DOHH2 (cell line): ENCODE results near the gene ABCB1.
"Not testable (repeated sequence)": the region's sequence is repeated elsewhere in the genome, so short reads cannot be mapped to it uniquely, and the experiment has no call there.

Experiments
- H3F3A ChIP-seq: fragments of 200-600 bp; sonication (generic), shearing (Covaris generic); 2 replicates; pipeline ENCODE4 v1.6.0; 2016; ENCODE audit warnings: antibody characterized with exemption, mild to moderate bottlenecking; ENCODE audit not compliant: control insufficient read depth, insufficient read depth
- H3K27ac ChIP-seq: fragments of 200-600 bp; sonication (generic); 2 replicates; pipeline ENCODE4 v1.5.1; 2014; ENCODE audit warnings: low read depth, mild to moderate bottlenecking, low read length, moderate library complexity
- H3K27me3 ChIP-seq: fragments of 200-600 bp; sonication (generic); 2 replicates; pipeline ENCODE4 v1.6.1; 2014; ENCODE audit warnings: mild to moderate bottlenecking, low read length, mixed read lengths; ENCODE audit not compliant: control insufficient read depth
- H3K36me3 ChIP-seq: fragments of 200-600 bp; sonication (generic); 2 replicates; pipeline ENCODE4 v1.6.1; 2014; ENCODE audit warnings: mild to moderate bottlenecking, low read length, moderate library complexity, mixed read lengths; ENCODE audit not compliant: control insufficient read depth
- H3K4me1 ChIP-seq: fragments of 200-600 bp; sonication (generic); 2 replicates; pipeline ENCODE4 v1.6.1; 2014; ENCODE audit warnings: mild to moderate bottlenecking, low read length, mixed read lengths; ENCODE audit not compliant: control insufficient read depth
- H3K4me2 ChIP-seq: fragments of 200-600 bp; sonication (generic); 2 replicates; pipeline ENCODE4 v1.6.0; 2014; ENCODE audit warnings: mild to moderate bottlenecking, low read length, moderate library complexity
- H3K4me3 ChIP-seq: fragments of 200-600 bp; sonication (generic); 2 replicates; pipeline ENCODE4 v1.5.1; 2014; ENCODE audit warnings: mild to moderate bottlenecking, low read length, mixed read lengths
- H3K79me2 ChIP-seq: fragments of 200-600 bp; sonication (generic); 2 replicates; pipeline ENCODE4 v1.6.1; 2014; ENCODE audit warnings: mild to moderate bottlenecking, low read length, mixed read lengths; ENCODE audit not compliant: control insufficient read depth
- H3K9me2 ChIP-seq: fragments of 200-600 bp; sonication (generic); replicated peaks from 2 replicates; pipeline ENCODE4 v1.6.1; 2014; ENCODE audit warnings: mild to moderate bottlenecking, low read length, mixed read lengths; ENCODE audit not compliant: control insufficient read depth
- H3K9me3 ChIP-seq: fragments of 200-600 bp; sonication (generic); 2 replicates; pipeline ENCODE4 v1.6.1; 2014; ENCODE audit warnings: antibody characterized with exemption, low read length, mixed read lengths; ENCODE audit not compliant: control insufficient read depth, insufficient read depth
- H4K20me1 ChIP-seq: fragments of 200-600 bp; sonication (generic); 2 replicates; pipeline ENCODE4 v1.6.0; 2014; ENCODE audit warnings: low read depth, mild to moderate bottlenecking, antibody characterized with exemption, low read length, moderate library complexity; ENCODE audit not compliant: control insufficient read depth, insufficient read depth
- CTCF ChIP-seq: fragments of 200-600 bp; sonication (generic); IDR thresholded peaks from one replicate; pipeline ENCODE4 v1.5.1; 2014; ENCODE audit warnings: antibody characterized with exemption, mild to moderate bottlenecking, low read depth, low read length; ENCODE audit not compliant: poor library complexity, severe bottlenecking
- EZH2phosphoT487 ChIP-seq: fragments of 200-600 bp; sonication (generic); IDR thresholded peaks from 2 replicates; pipeline ENCODE4 v1.6.1; 2017; ENCODE audit warnings: borderline replicate concordance, mild to moderate bottlenecking, antibody characterized with exemption, low read length, moderate library complexity, mixed read lengths

ABCB1 gene

DNA sequence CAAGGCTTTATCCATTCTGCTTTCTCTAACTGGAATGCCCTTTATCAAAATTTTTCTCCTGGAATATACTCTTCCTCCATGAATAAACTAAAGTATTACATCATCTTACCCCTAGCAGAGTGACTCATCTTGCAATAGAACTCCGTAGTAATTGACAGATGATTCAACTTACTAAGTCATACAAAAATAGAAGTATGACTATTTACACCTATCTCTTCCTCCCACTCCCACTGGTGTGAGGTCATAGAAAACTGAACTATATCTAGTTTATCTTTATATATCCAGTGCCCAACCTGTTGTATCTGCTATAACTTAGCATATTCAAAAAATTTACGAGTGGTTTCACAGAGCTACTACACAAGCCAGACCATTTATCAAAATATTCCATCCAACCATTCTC lies 26.1 kb downstream of the ABCB1 start:
- H3F3A ChIP-seq, result no peaks in the 10 kb centered on the region
- H3K4me3 ChIP-seq, result no peak overlapping the region
- H3K4me2 ChIP-seq, result no peak overlapping the region
- H3K9me2 ChIP-seq, result no peaks in the 10 kb centered on the region
- no peak for TF ChIP-seq EZH2phosphoT487
- TF ChIP-seq CTCF, result no peak
- no peaks in the 10 kb centered on the region for H3K27me3 ChIP-seq
- no peaks in the 10 kb centered on the region for H4K20me1 ChIP-seq
- no peaks in the 10 kb centered on the region for H3K36me3 ChIP-seq
- no peaks in the 10 kb centered on the region for H3K79me2 ChIP-seq
- no peaks in the 10 kb centered on the region for H3K4me1 ChIP-seq
- no peak overlapping the region for H3K27ac ChIP-seq
- H3K9me3 ChIP-seq, result no peaks in the 10 kb centered on the region

DNA sequence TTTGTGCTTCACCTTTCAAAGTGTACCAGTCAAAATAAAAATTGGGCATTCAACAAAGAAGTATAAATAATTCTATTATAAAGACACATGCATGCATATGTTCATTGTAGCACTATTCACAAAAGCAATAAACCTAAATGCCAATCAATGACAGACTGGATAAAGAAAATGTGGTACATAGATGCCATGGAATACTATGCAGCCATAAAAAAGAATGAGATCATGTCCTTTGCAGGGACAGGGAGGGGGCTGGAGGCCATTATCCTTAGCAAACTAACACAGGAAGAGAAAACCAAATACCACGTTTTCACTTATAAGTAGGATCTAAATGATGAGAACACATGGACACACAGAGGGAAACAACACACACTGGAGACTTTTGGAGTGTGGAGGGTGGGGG lies 28.2 kb downstream of the ABCB1 start:
- H3K27me3 ChIP-seq, H3F3A ChIP-seq, H3K36me3 ChIP-seq, H3K9me3 ChIP-seq, H3K4me3 ChIP-seq, H4K20me1 ChIP-seq, H3K4me2 ChIP-seq, H3K9me2 ChIP-seq, H3K79me2 ChIP-seq, H3K4me1 ChIP-seq, H3K27ac ChIP-seq: not testable (repeated sequence)

DNA sequence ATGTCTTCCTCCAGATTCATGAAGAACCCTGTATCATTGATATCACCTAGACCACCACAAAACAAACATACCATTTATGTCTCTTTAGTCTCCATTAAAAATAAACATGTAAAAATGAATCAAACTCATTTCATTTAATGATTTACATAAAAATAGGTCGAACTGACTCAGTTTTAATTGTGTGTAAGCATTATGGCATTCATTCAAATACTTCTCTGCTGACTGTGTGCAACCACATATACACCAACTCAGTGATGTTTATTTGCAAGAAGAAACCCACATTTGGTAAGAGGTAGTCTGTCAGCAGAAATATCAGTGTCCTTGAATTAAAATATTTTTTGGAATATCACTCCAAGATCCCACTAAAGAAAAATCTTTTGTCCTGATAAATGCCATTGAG lies 30.5 kb downstream of the ABCB1 start:
- no peaks in the 10 kb centered on the region for H3F3A ChIP-seq
- H3K4me2 ChIP-seq, result no peak overlapping the region
- H3K79me2 ChIP-seq, result no peaks in the 10 kb centered on the region
- no peaks in the 10 kb centered on the region for H3K9me2 ChIP-seq
- H4K20me1 ChIP-seq, result no peaks in the 10 kb centered on the region
- no peaks in the 10 kb centered on the region for H3K9me3 ChIP-seq
- no peak overlapping the region for H3K27ac ChIP-seq
- TF ChIP-seq CTCF (no peak), EZH2phosphoT487 (no peak)
- H3K36me3 ChIP-seq, result no peaks in the 10 kb centered on the region
- no peak overlapping the region for H3K4me3 ChIP-seq
- H3K4me1 ChIP-seq, result no peaks in the 10 kb centered on the region
- H3K27me3 ChIP-seq, result no peaks in the 10 kb centered on the region

DNA sequence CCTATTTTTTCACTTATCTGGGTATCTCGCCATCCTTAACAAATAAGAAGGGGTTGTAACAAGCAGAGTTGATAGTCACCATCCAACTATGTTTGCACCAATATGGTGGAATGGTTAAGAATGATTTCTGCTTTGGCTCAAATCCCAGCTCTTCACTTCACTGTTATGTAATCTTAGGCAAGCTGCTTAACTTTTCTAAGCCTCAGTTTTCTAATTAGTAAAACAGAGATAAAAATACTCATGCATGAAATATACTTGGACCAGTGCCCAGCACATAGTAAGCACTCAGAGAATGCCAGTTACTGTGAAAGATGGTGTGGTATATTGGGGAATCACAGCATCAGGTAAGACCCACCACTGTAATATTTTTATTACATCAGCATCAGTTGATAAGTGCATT lies 33.6 kb downstream of the ABCB1 start:
- Histone ChIP-seq H3F3A (no peaks in the 10 kb centered on the region), H4K20me1 (no peaks in the 10 kb centered on the region), H3K9me2 (no peaks in the 10 kb centered on the region), H3K27me3 (no peaks in the 10 kb centered on the region), H3K79me2 (no peaks in the 10 kb centered on the region), H3K4me1 (no peaks in the 10 kb centered on the region), H3K27ac (no peak overlapping the region), H3K36me3 (no peaks in the 10 kb centered on the region), H3K9me3 (no peaks in the 10 kb centered on the region), H3K4me2 (no peak overlapping the region), H3K4me3 (no peak overlapping the region)
- TF ChIP-seq CTCF (no peak), EZH2phosphoT487 (no peak)
